NT2/D1 (cell line): ENCODE measurements around the gene ETFA.

Source experiments
- SUZ12 ChIP-seq: IDR thresholded peaks from 2 replicates; pipeline ENCODE4 v1.6.1; 2011; ENCODE audit not compliant: insufficient read length, insufficient read depth; ENCODE audit errors: extremely low read depth
- YY1 ChIP-seq: IDR thresholded peaks from 2 replicates; pipeline ENCODE4 v1.6.1; 2011; ENCODE audit not compliant: insufficient read length, insufficient read depth

- TF ChIP-seq YY1 (no peak), SUZ12 (no peak)
These were observed 71.5 kb downstream of the ETFA start for GRCh38 chr15:76239786-76240185.
